ENCODE data around the gene INPP5D. TPM values are rescaled to one million over a fixed set of nuclear protein-coding genes. Genes with fewer than 3 reads are reported as not detected.
A peak's percentile ranks its signal among the peaks of the same experiment; 100 is the strongest.

The INPP5D gene
- total and polyA plus RNA-seq, 3 donors from 2014 or later = 5.7 to 12.7 (median 11.2) TPM

DNA sequence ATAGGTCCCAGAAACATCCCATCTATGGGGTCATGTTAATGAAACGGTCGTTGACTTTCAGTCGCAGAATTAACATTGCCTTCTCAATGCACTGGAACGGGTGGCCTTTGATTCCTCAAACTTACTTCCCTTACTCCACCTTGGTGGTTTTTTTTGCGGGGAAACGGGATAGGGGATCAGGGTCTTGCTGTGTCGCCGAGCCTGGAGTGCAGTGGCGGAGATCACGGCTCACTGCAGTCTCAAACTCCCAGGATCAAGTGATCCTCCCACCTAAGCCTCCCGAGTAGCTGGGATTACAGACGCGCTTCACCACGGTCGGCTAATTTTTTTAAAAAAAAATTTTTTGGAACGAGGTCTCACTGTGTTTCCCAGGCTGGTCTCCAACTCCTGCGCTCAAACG, 192.1 kb downstream of the INPP5D start:
- H3K36me3 ChIP-seq (ENCODE audit: low read depth, missing control alignments) = no peaks in the 10 kb centered on the region
- intact Hi-C loops (cut with DNase I; ENCODE audit: low total_unique reads) = loop anchor here (5.0 to 10.0 kb wide), 2 partner anchors 400 to 647 kb away; no protein-coding TSS in a partner anchor
- no peaks in the 10 kb centered on the region for H3K27me3 ChIP-seq
- WGBS, 2 donors = 0 to 2% methylated on average over 18 of the region's 18 CpGs
- no peak for DNase-seq
- peaks cover 10% of the 10 kb centered on the region for H3K4me1 ChIP-seq
- peak overlapping the region in 1 of 2 donors; percentile 85 for H3K27ac ChIP-seq
- TF ChIP-seq, protein P1, sequence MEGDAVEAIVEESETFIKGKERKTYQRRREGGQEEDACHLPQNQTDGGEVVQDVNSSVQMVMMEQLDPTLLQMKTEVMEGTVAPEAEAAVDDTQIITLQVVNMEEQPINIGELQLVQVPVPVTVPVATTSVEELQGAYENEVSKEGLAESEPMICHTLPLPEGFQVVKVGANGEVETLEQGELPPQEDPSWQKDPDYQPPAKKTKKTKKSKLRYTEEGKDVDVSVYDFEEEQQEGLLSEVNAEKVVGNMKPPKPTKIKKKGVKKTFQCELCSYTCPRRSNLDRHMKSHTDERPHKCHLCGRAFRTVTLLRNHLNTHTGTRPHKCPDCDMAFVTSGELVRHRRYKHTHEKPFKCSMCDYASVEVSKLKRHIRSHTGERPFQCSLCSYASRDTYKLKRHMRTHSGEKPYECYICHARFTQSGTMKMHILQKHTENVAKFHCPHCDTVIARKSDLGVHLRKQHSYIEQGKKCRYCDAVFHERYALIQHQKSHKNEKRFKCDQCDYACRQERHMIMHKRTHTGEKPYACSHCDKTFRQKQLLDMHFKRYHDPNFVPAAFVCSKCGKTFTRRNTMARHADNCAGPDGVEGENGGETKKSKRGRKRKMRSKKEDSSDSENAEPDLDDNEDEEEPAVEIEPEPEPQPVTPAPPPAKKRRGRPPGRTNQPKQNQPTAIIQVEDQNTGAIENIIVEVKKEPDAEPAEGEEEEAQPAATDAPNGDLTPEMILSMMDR (IDR thresholded peaks at IDR 0.05) = no peak
- TF ChIP-seq POLR2A (IDR thresholded peaks at IDR 0.05) = no peak
- H3K9me3 ChIP-seq = no peaks in the 10 kb centered on the region
- H3K4me3 ChIP-seq = peak overlapping the region; percentile 96 to 99

DNA sequence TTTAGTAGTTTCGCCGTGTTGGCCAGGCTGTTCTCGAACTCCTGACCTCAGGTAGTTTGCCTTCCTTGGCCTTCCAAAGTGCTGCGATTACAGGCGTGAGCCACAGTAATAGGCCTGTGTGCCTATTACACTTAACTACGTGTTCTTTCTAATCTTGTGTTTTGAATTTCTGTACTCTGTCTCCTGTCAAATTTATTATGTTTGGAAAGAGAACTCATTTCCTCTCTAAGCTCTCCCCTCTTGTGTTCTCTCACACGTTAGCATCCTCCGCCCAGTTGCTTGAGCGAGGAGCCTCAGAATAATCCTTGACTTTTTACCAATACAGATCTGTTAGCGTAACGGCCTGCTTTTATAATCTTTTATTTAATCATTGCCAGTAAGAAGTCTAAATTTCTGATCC, 195.0 kb downstream of the INPP5D start:
- H3K4me3 ChIP-seq = no peak overlapping the region
- no peak overlapping the region for H3K27ac ChIP-seq
- H3K4me1 ChIP-seq = peaks cover 10% of the 10 kb centered on the region
- no peak for DNase-seq
- H3K9me3 ChIP-seq = no peaks in the 10 kb centered on the region
- TF ChIP-seq, protein P1 (IDR thresholded peaks at IDR 0.05) = no peak
- TF ChIP-seq POLR2A (IDR thresholded peaks at IDR 0.05) = no peak
- 83 to 86% methylated on average over 11 of the region's 11 CpGs for WGBS, 2 donors
- intact Hi-C loops (cut with DNase I; ENCODE audit: low total_unique reads) = loop anchor here (10.0 kb wide), 1 partner anchor 650 kb away; no protein-coding TSS in a partner anchor
- no peaks in the 10 kb centered on the region for H3K27me3 ChIP-seq
- H3K36me3 ChIP-seq (ENCODE audit: low read depth, missing control alignments) = no peaks in the 10 kb centered on the region

DNA sequence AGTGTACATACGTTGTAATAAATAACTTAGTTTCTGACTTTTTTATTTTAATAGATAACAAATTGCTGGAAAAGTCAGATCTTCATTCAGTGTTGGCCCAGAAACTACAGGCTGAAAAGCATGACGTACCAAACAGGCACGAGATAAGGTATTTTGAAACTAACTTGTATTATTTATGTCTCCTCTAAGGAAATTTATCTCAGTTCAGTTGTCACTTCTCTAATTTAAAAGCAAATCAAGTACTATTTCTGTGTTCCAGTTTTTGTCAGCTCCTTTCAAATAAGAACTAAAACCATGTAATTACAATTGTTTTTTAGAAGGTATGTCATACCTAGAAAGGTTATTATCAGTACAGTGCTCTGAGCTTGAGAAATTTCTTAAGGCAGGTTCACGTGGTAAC, 195.9 kb downstream of the INPP5D start:
- intact Hi-C loops (cut with DNase I; ENCODE audit: low total_unique reads) = loop anchor here (10.0 kb wide), 1 partner anchor 651 kb away; no protein-coding TSS in a partner anchor
- H3K36me3 ChIP-seq (ENCODE audit: low read depth, missing control alignments) = no peaks in the 10 kb centered on the region

More for the DNA sequence above, 195.9 kb downstream of the INPP5D start:
- no peaks in the 10 kb centered on the region for H3K9me3 ChIP-seq
- H3K27ac ChIP-seq = no peak overlapping the region
- 68 to 82% methylated on average over 4 of the region's 4 CpGs for whole genome bisulfite sequencing, 2 donors
- no peaks in the 10 kb centered on the region for H3K27me3 ChIP-seq
- TF ChIP-seq, protein P1 (IDR thresholded peaks at IDR 0.05) = no peak
- TF ChIP-seq POLR2A (IDR thresholded peaks at IDR 0.05) = no peak
- peaks cover 6% of the 10 kb centered on the region for H3K4me1 ChIP-seq
- no peak overlapping the region for H3K4me3 ChIP-seq
- no peak for DNase-seq

Small RNA genes lying within 50 kb of the gene (small RNA-seq; reads per million reads assigned to genes)
- gene RN7SL32P = 0 reads per million in 2 donors

Other genes with a start within 250 kb of the INPP5D start
- gene SNORC, start 190.1 kb upstream of the INPP5D start, total RNA-seq = 10 to 100 TPM; 14.5 to 15.9 TPM
- gene SNORC, start 190.1 kb upstream of the INPP5D start, polyA plus RNA-seq (ENCODE audit: insufficient read depth, low read depth, low replicate concordance) = 7.3 TPM
- gene NGEF, start 47.1 kb upstream of the INPP5D start, total RNA-seq = 10 to 100 TPM; 15.6 to 28.7 TPM
- 7.9 TPM for gene NGEF, start 47.1 kb upstream of the INPP5D start, polyA plus RNA-seq (ENCODE audit: insufficient read depth, low read depth, low replicate concordance)
- gene NEU2, start 27.7 kb upstream of the INPP5D start, total RNA-seq = not detected
- gene NEU2, start 27.7 kb upstream of the INPP5D start, polyA plus RNA-seq (ENCODE audit: insufficient read depth, low read depth, low replicate concordance) = not detected
- 10 to 100 TPM; 47.2 to 53.1 TPM for gene ATG16L1, start 191.3 kb downstream of the INPP5D start, total RNA-seq
- gene ATG16L1, start 191.3 kb downstream of the INPP5D start, polyA plus RNA-seq (ENCODE audit: insufficient read depth, low read depth, low replicate concordance) = 37.3 TPM
- gene SAG, start 247.5 kb downstream of the INPP5D start, total RNA-seq = 10 to 100 TPM in 1 of 2 donors, 1 to 10 TPM in 1; 5.1 to 10.2 TPM
- gene SAG, start 247.5 kb downstream of the INPP5D start, polyA plus RNA-seq (ENCODE audit: insufficient read depth, low read depth, low replicate concordance) = 25.6 TPM

Data from testis (tissue), 3 donors.